Skin of body (tissue), 2 donors: ENCODE results near the gene GATC. TPM values are rescaled to one million over a fixed set of nuclear protein-coding genes. Genes with fewer than 3 reads are reported as not detected.
"Not testable (repeated sequence)": the region's sequence is repeated elsewhere in the genome, so short reads cannot be mapped to it uniquely, and the experiment has no call there.

Source experiments
- DNase-seq: peaks from one replicate; lab custom pipeline; 2025; lab: John Stamatoyannopoulos, UW
- total RNA-seq: library from RNA; depleted of rRNA; stranded (reverse); fragments of >200 nt; gene quantifications from one replicate; pipeline ENCODE4 v1.2.3, GENCODE V29; 2014

GATC gene
- total RNA-seq, 1 donor from 2014 or later, result 18.1 TPM

DNA sequence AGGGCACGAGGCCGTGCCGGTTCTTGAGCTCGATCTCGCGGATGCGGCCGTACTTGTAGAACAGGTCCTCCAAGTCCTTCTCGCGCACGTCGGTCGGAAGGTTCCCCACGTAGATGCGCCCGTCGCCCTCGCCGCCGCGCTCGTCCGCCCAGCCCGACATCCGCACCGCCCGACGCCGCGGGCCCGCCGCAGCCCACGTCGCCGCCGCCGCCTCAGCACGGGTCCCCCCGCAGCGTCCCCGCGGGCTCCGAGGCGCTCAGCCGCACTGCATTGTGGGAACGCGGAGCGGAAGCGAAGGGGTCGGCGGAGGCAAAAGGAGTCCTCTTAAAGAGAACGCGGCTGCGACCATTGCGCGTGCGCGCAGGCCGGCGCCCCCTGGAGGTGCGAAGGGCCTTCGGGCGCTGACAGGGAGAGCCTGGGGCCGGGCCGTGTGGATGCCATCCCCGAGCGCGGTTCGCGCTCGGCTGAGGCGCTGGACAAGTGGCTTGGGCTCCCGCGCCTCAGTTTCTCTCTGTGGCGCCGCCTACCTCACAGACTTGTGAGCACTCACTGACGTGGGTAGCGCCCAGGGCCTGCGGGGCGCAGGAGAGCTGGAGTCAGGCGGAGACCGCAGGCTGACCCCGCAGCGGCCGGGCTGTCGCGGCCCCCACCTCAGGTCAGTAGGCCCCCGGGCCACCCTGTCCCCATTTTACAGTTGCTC lies 23.4 kb downstream of the GATC start, which contains the start of gene SRSF9:
Gene SRSF9 (minus strand): TSS at position 299 of the 700 bp plus-strand sequence. CDS start 139 bp downstream, at position 160.
- peak; percentile 92 for DNase-seq

DNA sequence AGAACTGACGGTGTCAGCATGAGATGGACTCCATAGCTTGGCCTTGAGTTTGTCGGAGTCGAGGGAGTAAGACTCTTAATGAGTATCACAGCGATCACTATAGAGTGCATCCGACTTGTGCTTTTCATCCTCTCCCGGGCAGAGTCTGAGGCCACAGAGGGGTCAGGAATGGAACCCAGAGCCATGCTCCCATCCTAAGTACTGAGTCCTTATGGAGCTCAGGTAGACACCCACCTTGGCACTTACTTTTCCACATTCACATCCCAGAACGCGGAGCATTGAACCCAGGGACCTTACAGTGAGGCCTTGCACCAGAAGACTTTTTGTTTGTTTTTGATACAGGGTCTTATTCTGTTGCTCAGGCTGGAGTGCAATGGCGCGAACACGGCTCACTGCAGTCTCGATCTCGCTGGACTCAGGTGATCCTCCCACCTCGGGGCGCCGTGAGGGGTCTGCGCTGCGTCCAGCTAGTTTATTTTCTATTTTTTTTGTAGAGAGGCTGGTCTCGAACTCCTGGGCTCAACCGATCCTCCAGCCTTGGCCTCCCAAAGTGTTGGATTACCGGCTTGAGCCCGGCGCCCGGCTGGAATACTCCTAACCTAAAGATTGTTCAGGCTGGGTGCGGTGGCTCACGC lies 24.0 kb downstream of the GATC start:
- no peak for DNase-seq

DNA sequence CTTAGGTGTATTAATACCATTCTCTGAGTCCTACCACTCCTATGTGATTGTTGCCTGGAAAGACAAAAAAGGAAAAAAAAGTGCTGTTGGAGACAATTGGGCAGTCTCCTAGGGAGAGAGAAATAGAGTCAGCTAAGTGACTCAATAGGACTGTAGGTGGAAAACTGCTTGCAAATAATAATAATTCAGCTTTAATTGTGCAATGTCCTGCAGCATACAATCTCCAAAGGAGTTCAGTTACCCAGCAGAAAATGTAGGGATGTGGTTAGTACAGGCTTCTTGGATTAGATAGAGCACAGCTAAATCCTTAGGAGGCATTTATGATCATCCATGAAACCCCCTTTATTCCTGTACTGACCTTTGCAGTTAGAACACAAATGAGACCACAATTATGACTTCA lies 26.3 kb downstream of the GATC start:
- no peak for DNase-seq

DNA sequence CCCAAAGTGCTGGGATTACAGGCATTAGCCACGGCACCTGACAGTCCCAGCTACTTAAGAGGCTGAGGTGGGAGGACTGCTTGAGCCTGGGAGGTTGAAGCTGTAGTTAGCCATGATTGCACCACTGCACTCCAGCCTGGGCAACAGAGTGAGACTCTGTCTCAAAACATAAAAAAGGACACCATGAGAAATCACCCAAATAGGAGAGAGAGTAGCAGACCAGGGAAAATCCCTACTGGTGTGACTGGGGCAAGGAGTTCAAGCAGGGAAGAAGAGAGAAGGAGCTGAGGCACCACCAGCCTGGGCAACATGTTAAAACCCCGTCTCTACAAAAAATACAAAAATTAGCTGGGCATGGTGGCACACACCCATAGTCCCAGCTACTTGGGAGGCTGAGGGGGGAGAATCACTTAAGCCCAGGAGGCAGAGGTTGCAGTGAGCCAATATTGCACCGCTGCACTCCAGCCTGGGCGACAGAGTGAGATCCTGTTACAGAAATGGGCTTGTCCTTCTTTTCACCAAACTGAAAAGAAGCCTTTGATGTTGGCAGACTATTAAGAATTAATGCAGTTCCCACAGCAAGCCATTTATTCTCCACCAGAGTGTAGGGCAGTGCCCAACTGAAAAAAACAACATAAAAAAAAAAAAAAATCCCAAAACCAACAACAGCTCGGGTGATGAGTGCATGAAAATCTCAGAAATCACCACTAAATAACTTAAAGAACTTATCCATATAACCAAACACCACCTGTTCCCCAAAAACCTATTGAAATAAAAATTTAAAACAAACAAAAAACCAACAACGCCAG lies 27.8 kb downstream of the GATC start:
- no peak for DNase-seq

DNA sequence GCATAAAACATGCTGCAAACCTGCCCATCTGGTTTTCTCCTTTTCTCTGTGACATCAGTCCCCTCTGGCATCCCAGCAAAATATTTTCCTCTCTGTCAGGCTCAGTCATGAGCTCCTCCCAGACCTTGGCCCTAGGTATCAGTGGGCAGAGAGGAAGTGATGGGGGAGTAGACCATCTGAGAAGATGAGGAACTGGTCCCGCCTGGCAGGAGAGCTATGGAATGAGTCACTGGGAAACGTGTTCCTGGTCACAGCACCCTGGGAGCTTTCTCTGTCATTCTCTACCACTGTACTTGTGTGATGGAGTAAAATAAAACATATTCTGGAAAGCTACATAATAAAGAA lies 28.3 kb downstream of the GATC start:
- peak; percentile 8 for DNase-seq

DNA sequence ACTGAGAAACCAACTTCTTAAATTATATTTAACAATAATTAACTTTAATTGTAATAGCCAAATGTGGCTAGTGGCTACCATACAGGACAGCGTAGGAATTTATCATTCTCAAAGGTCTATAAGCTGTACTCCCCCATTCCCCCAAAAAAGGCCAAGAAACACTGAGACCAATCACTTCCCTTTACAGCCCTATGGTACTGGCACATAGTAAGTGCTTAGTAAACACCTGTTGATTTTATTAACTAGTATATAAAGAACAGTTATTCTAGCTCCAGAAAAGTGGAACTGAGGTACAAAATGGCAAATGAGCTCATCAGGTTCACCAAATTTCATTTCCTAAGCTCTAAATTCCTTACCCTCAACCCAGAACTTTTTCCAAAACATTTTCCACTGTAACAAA lies 29.4 kb downstream of the GATC start:
- DNase-seq, result no peak

DNA sequence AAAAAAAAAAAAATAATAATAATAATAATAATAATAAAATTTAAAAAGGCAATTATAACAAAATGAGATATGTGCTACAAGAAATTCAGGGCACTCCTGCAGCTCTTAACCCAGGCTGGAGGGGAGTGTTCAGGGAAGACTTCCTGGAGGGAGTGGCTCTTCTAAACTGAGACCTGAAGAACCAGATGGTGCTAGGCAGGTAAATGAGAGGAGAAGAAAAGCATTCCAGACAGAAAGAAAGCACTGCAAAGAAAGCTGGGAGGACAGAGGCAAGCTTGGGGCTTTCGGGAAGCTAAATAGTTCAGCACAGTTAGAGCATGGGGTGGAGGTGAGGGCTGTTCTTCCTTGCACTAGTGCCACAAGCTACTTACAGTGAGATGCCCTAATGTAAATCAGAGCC lies 33.2 kb downstream of the GATC start:
- no peak for DNase-seq

DNA sequence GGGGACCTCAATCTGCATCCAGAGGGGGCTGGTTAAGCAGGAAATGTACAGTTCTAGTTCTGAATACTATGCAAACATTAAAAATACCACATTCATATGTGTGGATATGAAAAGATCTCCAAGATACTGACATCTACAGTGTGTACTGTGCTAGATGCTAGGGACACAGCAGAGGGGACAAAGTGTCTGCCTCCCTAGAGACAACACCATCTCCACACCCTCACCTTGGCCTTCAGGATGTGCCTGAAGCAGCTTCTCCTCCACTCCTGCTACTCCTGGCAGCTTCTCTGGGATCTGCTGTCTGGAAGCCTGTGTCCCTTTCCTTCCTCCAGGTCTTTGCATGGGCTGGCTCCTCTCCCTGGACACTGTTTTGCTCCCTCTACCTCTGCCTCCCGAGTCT lies 34.0 kb downstream of the GATC start:
- no peak for DNase-seq

DNA sequence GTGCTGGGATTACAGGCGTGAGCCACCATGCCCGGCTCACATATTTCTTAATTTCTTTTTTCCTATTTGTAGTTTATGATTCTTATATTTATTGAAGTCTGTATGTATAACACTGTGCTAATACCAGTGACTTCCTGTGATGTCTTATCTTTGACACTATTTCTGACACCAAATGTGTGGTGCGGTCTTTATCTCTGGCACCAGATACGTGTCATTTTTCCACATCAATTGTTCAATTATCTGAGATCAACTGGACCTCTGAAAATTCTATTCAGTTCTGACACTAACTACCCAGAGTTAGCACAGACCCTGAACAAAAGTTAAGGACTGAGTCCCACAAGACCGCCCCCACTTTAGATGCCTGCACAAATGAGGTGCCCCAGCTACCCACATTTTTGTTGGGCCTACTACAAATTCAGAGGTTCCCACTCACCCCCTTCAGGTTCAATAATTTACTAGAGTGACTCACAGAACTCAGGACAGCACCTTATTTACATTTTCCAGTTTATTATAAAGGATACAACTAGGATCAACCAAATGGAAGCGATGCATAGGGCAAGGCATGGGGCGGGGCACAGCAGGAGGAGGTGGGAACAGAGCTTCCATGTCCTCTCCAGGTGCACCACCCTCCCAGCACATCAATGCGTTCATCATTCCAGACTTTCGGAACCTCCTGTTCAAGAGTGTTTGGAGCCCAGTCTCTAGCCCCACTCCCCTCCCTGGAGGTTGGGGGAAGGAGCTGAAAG lies 35.0 kb downstream of the GATC start:
- DNase-seq, result no peak

DNA sequence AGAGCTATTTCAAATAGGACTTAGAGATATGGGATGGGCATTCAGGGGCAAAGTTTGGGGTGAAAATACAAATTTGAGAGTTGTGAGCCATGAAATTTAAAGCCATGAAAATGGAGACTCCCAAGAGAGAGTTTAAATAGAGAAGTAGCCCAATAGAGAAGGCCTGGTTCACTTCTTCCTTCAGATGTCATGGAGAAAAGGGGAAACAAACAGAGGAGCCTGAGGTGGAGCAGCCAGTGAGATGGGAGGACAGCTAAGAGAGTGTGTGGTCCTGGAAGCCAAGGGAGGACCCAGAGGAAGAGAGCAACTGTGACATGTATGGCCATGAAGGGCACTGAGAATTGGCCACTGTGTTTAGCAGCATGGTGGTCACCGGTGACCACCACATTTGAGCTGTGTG lies 37.4 kb downstream of the GATC start:
- DNase-seq, result no peak

DNA sequence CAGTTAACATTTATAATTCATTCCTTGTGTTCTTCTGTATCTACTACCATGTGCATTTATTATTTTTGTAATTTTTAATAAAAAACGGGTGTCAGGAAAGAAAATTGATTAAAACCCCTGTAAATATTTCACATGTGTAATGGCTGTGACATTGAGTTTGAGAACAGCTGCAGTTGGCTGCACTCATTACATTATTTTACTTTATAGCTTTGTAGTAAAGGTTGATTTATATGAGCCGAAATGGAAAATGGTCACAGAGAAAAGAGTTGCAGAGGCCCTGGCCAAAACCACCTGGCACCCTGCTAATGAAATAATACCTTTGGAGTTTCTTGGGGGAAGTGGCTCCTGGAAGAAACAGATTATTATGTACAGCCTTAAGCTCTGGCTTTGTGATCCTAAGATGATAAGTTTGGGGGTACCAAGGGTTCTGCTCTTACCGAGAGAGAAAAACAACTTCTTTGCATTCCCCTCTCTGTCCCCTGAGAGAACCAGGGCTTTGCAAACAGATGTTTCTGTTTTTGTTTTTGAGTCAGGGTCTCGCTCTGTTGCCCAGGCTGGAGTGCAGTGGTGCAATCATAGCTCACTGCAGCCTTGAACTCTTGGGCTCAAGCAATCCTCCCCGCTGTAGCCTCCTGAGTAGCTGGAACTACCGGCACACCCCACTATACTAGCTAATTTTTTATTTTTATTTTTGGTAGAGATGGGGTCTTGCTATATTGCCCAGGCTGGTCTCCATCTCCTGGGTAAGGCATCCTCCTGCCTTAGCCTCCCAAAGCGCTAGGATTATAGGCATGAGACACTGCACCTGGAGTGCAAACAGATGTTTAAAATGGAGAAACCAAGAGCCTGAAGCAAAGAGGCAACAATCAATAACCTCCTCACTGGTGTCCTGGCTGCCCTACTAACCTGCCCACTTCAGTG lies 40.0 kb downstream of the GATC start:
- no peak for DNase-seq

DNA sequence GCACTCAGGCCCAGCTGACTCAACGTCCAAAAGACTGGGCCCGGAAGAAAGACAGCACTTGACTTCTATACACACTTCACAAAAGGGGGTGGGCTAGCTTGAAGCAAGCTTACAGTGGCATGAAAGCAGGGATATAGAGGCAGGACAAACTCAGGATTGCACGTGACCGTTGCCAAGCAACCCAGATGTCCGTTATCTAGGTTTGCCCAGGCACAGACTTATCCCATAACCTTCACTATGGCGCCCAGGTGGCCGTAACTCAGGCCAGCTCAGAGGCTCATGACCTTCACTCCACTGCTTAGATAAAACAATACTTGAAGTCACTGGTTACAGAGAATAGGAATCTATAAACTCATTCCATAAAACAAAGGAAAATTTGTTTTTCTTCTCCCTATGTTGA lies 41.3 kb downstream of the GATC start:
- DNase-seq, result not testable (repeated sequence)

DNA sequence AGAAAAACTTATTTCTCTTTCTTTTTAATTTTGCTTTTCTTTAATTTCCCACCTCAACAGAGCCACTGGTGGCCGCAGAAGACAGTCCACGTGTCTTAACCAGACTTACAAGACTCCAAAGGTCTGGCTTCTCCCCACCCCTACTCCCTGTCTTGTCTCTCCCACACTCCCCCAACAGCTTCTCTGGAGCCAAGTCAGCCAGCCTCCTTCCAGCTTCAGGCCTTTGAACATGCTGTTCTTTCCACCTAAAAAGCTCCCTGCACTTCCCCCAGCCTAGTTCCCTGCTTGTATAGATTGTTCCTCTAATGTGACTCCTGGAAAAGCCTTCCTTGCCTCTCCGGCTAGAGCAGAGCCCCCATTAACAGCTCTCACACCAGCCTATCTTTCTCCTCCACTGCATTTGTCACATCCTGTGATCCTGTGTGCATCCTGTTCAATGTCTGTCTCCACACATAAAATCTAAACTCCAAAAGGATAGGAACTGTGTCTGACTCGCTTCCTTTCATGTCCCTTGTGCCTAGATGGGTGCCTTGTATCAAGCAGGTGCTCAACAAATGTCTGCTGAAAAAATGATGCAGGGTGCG lies 41.9 kb downstream of the GATC start:
- no peak for DNase-seq

DNA sequence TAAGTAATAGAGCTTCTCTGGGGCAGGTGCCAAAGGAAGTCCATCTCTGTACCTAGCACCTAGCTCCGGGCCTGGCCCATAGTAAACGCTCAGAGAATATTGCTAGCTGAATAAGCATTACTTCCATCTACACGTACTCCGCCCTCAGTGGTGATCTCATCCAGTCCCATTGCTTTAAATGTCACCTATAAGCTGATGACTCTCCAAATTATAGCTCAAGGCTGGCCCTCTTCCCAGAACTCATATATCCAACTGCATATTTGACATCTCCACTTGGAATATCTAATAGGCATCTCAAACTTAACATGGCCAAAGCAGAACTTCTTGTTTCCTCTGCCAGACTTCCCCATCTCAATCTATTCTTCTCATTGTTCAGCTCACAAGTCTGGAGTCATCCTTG lies 42.8 kb downstream of the GATC start:
- no peak for DNase-seq

DNA sequence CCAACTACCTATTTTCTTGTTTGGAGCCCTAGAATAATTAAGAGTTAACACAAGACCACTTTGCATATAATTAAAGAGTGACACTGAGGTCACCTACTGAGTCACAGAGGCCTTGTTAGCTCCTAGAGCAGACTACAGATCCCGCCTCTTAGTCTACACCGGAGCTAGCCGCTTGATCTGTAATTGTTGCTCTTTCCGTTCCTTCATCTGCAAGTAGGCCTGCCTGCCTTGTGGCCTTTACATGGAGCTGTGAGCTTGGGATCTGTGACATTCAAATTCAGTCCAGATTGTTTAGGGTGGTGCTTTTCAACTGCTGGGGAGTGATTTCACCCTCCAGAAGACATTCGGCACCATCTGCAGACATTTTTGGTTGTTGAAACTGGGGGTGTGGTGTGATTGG lies 44.1 kb downstream of the GATC start:
- no peak for DNase-seq

DNA sequence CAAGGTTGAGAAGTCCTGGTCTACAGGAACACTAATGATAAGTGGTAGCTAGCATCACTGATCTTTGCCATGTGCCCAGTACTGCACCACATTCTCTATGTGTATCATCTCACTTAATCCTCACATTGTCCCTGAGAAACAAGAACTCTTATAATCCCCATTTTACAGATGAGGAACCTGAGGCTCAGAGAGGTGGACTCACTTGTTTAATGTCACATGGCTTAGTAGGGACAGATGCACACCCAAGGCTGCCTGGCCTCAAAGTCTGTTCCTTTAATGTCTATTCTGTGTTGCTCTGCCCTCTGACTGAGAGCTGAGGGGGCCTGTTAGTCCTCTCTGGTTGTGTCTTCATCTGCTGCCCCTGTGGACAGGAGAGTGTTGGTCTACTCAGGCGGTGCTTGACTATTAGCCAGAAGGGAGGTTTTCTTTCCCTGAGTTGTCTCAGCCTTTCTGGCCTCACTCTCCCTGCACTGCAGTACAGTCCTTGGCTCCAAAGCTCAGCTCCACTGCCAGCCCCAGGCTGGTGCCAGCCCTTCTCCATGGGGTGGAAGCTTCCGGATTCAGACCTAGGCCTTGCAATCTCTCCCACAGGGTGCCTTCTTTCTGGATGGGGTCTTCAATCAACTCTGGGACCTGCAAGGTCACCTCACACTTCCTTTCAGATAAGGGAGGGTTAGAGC lies 44.7 kb downstream of the GATC start:
- no peak for DNase-seq

DNA sequence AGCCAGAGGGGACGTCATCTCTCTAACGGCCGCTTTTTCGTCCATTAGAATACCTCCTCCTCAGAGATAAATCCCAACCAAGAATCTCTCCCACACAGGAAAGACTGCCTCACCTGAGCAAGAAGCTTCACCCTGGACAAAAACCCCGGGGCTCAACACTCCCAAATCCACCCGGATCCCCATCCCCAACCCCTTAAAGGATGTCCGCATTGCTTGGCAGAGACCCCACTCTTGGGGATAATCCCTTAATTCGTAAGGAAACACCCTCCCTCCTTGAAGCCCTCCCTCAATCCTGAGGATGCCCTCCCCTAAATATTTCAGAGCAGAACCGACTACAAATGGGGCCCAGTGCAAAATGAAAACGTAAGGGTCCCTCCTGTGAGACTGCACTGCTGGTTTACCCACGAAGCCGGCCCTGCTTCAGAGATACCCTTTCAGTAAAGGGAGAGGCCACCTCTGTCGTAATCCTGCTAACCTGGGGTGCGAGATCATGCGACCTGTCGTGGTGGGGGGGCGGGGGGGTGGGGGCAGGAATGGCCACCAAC lies 49.0 kb downstream of the GATC start:
- DNase-seq, result no peak

DNA sequence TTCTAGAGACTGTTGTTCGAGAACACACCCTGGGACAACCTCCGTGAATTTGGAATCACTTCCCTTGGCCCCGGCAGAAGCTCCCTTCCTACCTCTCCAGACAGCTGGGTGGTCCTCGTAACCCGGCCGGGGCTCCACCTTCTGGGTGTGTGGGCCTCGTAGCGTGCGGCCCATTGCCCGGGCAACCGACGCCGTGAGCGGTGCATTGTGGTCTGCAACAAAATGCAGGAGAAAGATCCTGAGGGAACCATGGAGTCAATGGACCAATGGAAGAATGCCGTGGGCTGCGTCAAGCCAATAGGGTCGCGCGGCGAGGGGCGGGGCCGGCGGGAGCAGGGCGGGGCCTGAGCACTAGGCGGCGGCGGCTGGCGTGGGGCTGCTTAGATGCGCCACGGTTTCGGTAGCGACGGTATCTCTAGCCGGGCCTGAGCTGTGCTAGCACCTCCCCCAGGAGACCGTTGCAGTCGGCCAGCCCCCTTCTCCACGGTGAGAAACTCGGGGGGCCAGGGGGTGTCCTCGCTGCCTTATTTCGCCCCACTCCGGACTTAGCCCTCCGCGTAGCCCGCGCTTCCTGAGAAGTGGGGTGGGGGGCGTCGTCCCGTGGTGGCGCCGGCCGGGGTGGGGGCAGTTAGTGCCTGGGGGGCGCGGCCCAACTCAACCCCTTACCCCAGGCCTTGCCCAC lies 49.6 kb downstream of the GATC start, which contains the start of gene DYNLL1:
Gene DYNLL1 (plus strand): TSS at position 383 of the 682 bp plus-strand sequence. CDS start 309 bp downstream, outside the sequence.
- peak; percentile 98 for DNase-seq
